Neutrophil (primary cell): ENCODE results near the gene KLHL40.
A peak's percentile ranks its signal among the peaks of the same experiment; 100 is the strongest.

Source experiments
- H3K27ac ChIP-seq: fragments of 200-600 bp; sonication (generic); 2 replicates; pipeline ENCODE4 v1.5.1; 2016; ENCODE audit warnings: mild to moderate bottlenecking, moderate library complexity
- H3K27me3 ChIP-seq: fragments of 200-600 bp; sonication (generic); 2 replicates; pipeline ENCODE4 v1.6.0; 2016; ENCODE audit warnings: mild to moderate bottlenecking
- H3K36me3 ChIP-seq: fragments of 200-600 bp; sonication (generic); 2 replicates; pipeline ENCODE4 v1.5.1; 2017
- H3K4me1 ChIP-seq, 2 experiments: fragments of 200-600 bp in 1 of 2; sonication (generic) in 1 of 2; 1 replicate in 1 of 2; 2 replicates in 1 of 2; pipeline versions ENCODE4 v1.5.1 to v1.6.1; 2013 to 2016; ENCODE audit warnings: low read depth in 1 of 2, low read length in 1 of 2, mild to moderate bottlenecking in 1 of 2, moderate library complexity in 1 of 2; ENCODE audit not compliant: control insufficient read depth in 1 of 2, insufficient read depth in 1 of 2
- H3K4me3 ChIP-seq, 2 experiments: fragments of 200-600 bp in 1 of 2; sonication (generic) in 1 of 2; 1 replicate in 1 of 2; 2 replicates in 1 of 2; pipeline ENCODE4 v1.5.1; 2013 to 2016; ENCODE audit warnings: low read depth in 1 of 2, low read length in 1 of 2, mild to moderate bottlenecking in 1 of 2, moderate library complexity in 1 of 2
- H3K9me3 ChIP-seq: fragments of 200-600 bp; sonication (generic); 2 replicates; pipeline ENCODE4 v1.5.1; 2016
- CTCF ChIP-seq: fragments of 200-600 bp; sonication (generic); IDR thresholded peaks from 2 replicates; pipeline ENCODE4 v1.5.1; 2016; ENCODE audit warnings: antibody characterized with exemption

The KLHL40 gene

GRCh38 chr3:42652251-42652610 is 33.1 kb upstream of the KLHL40 start:
- TF ChIP-seq CTCF: no peak
- no peaks in the 10 kb centered on the region for H3K9me3 ChIP-seq
- H3K27ac ChIP-seq: peak overlapping the region; percentile 91
- no peaks in the 10 kb centered on the region for H3K27me3 ChIP-seq
- peak overlapping the region; percentile 78 to 79 for H3K4me3 ChIP-seq
- peaks cover 73 to 76% of the 10 kb centered on the region in 2 experiments for H3K4me1 ChIP-seq
- H3K36me3 ChIP-seq: no peaks in the 10 kb centered on the region

GRCh38 chr3:42652611-42653302 is 32.6 kb upstream of the KLHL40 start:
- peaks cover 68 to 70% of the 10 kb centered on the region in 2 experiments for H3K4me1 ChIP-seq
- peak overlapping the region; percentile 91 for H3K27ac ChIP-seq
- peak overlapping the region; percentile 78 to 79 for H3K4me3 ChIP-seq
- H3K36me3 ChIP-seq: no peaks in the 10 kb centered on the region
- no peaks in the 10 kb centered on the region for H3K27me3 ChIP-seq
- H3K9me3 ChIP-seq: no peaks in the 10 kb centered on the region
- TF ChIP-seq CTCF: no peak

GRCh38 chr3:42653303-42653559 is 32.1 kb upstream of the KLHL40 start:
- Histone ChIP-seq H3K4me3 (peak overlapping the region; percentile 78 to 79), H3K27ac (peak overlapping the region; percentile 91), H3K27me3 (no peaks in the 10 kb centered on the region), H3K36me3 (no peaks in the 10 kb centered on the region), H3K9me3 (no peaks in the 10 kb centered on the region), H3K4me1 (peaks cover 64 to 66% of the 10 kb centered on the region in 2 experiments)
- TF ChIP-seq CTCF: no peak

- peaks cover 61 to 64% of the 10 kb centered on the region in 2 experiments for H3K4me1 ChIP-seq
- no peaks in the 10 kb centered on the region for H3K27me3 ChIP-seq
- peak within 1 kb of the TSS; percentile 91 for H3K27ac ChIP-seq
- H3K4me3 ChIP-seq: peak within 1 kb of the TSS; percentile 78 to 79
- no peaks in the 10 kb centered on the region for H3K9me3 ChIP-seq
- H3K36me3 ChIP-seq: no peaks in the 10 kb centered on the region
- no peak for TF ChIP-seq CTCF
Measured at GRCh38 chr3:42653560-42654330, 31.6 kb upstream of the KLHL40 start, which contains the start of gene ZBTB47. Gene ZBTB47 (plus strand): TSS chr3:42653697. CDS start chr3:42658356, 4,659 bp downstream.

- H3K36me3 ChIP-seq: no peaks in the 10 kb centered on the region
- H3K4me3 ChIP-seq: peak overlapping the region; percentile 78 to 79
- H3K9me3 ChIP-seq: no peaks in the 10 kb centered on the region
- peak overlapping the region; percentile 91 for H3K27ac ChIP-seq
- no peak for TF ChIP-seq CTCF
- peaks cover 60 to 64% of the 10 kb centered on the region in 2 experiments for H3K4me1 ChIP-seq
- H3K27me3 ChIP-seq: no peaks in the 10 kb centered on the region
Measured at GRCh38 chr3:42654331-42655201, 30.8 kb upstream of the KLHL40 start.
